Measurements from ENCODE around the gene C19orf47. TPM values are rescaled to one million over a fixed set of nuclear protein-coding genes. Genes with fewer than 3 reads are reported as not detected.
"Not testable (repeated sequence)": the region's sequence is repeated elsewhere in the genome, so short reads cannot be mapped to it uniquely, and the experiment has no call there.

The C19orf47 gene
- total and polyA plus RNA-seq, 11 donors: 99.1 to 314 (median 149) TPM

- Histone ChIP-seq H3K36me3 (peaks cover 0 to 80% (median 67%) of the 10 kb centered on the region in 9 donors), H3K4me3 (no peak overlapping the region), H3K4me1 (no peaks in the 10 kb centered on the region), H3K9me3 (no peaks in the 10 kb centered on the region), H3K27ac (no peak overlapping the region), H3K27me3 (no peaks in the 10 kb centered on the region)
- 91 to 97% (median 93%) methylated on average over 17 of the region's 17 CpGs for WGBS, 4 donors
- no peak for ATAC-seq
- intact Hi-C loops (cut with DNase I): no loop called here
- no peak for DNase-seq
- TF ChIP-seq CTCF (IDR thresholded peaks at IDR 0.05) (no peak), POLR2A (IDR thresholded peaks at IDR 0.05) (no peak)
Measured at GRCh38 chr19:40376286-40376862, 28.2 kb upstream of the C19orf47 start.

- Histone ChIP-seq H3K4me1 (no peaks in the 10 kb centered on the region), H3K27me3 (no peaks in the 10 kb centered on the region), H3K36me3 (peaks cover 0 to 90% (median 82%) of the 10 kb centered on the region in 9 donors), H3K9me3 (no peaks in the 10 kb centered on the region), H3K27ac (no peak overlapping the region), H3K4me3 (no peak overlapping the region)
- DNase-seq: no peak
- intact Hi-C loops (cut with DNase I): no loop called here
- TF ChIP-seq CTCF (IDR thresholded peaks at IDR 0.05) (no peak), POLR2A (IDR thresholded peaks at IDR 0.05) (no peak)
- WGBS, 4 donors: 94 to 99% (median 96%) methylated on average over 7 of the region's 7 CpGs
- ATAC-seq: no peak
Measured at GRCh38 chr19:40374084-40374483, 25.9 kb upstream of the C19orf47 start.

GRCh38 chr19:40371802-40372122 is 23.6 kb upstream of the C19orf47 start:
- H3K27ac ChIP-seq: no peak overlapping the region
- no peak overlapping the region for H3K4me3 ChIP-seq
- H3K36me3 ChIP-seq: peaks cover 0 to 98% (median 89%) of the 10 kb centered on the region in 9 donors
- ATAC-seq (peak in 1 of 4 donors; percentile 33), DNase-seq (no peak)
- H3K4me1 ChIP-seq: peaks cover 0 to under 1% (median 0%) of the 10 kb centered on the region in 12 donors
- H3K9me3 ChIP-seq: no peaks in the 10 kb centered on the region
- TF ChIP-seq CTCF (IDR thresholded peaks at IDR 0.05): no peak
- no peak for TF ChIP-seq POLR2A (IDR thresholded peaks at IDR 0.05)
- H3K27me3 ChIP-seq: no peaks in the 10 kb centered on the region
- intact Hi-C loops (cut with DNase I): no loop called here
- 93 to 97% (median 95%) methylated on average over 4 to 5 of the region's 5 CpGs for WGBS, 4 donors

- WGBS, 4 donors: 79 to 91% (median 84%) methylated on average over 6 to 7 of the region's 7 CpGs
- no peak for TF ChIP-seq POLR2A (IDR thresholded peaks at IDR 0.05)
- no peak for TF ChIP-seq CTCF (IDR thresholded peaks at IDR 0.05)
- no peak for ATAC-seq
- peaks cover 0 to 6% (median 0%) of the 10 kb centered on the region in 12 donors for H3K4me1 ChIP-seq
- no peak overlapping the region for H3K4me3 ChIP-seq
- no peaks in the 10 kb centered on the region for H3K27me3 ChIP-seq
- H3K27ac ChIP-seq: no peak overlapping the region
- intact Hi-C loops (cut with DNase I): no loop called here
- H3K9me3 ChIP-seq: no peaks in the 10 kb centered on the region
- no peak for DNase-seq
- H3K36me3 ChIP-seq: peaks cover 0 to 97% (median 91%) of the 10 kb centered on the region in 9 donors
Measured at GRCh38 chr19:40370997-40371801, 23.0 kb upstream of the C19orf47 start.

GRCh38 chr19:40370253-40370652 is 22.1 kb upstream of the C19orf47 start:
- ATAC-seq; H3K27ac ChIP-seq; intact Hi-C loops (cut with DNase I); H3K27me3 ChIP-seq; H3K4me3 ChIP-seq; H3K9me3 ChIP-seq; DNase-seq: not testable (repeated sequence)
- H3K4me1 ChIP-seq: peaks cover 0 to 15% (median 2%) of the 10 kb centered on the region in 12 donors
- H3K36me3 ChIP-seq: peaks cover 0 to 89% (median 84%) of the 10 kb centered on the region in 9 donors
- WGBS, 4 donors: 91 to 98% (median 92%) methylated on average over 3 of the region's 3 CpGs
